ENCODE data around the gene SYT11.

DNA sequence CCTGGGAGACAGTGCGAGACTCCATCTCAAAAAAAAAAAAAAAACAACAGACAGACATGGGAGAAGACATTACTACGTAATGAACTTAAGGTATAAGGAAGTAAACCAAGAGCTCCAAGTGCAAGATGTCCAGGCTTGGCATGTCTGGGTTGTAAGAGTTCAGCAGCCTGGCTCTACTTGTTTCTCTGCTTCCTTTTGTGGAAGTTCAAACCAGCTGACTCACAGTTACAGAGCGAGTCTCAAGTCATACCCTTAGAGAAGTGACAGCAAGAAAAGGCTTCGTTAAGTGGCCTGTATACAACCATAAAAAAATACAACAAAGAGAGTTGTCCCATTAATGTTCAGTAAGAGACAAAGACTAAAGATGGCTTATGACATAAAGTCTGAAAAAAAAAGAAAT is 50.5 kb downstream of the SYT11 start:
- TF ChIP-seq, protein P1, sequence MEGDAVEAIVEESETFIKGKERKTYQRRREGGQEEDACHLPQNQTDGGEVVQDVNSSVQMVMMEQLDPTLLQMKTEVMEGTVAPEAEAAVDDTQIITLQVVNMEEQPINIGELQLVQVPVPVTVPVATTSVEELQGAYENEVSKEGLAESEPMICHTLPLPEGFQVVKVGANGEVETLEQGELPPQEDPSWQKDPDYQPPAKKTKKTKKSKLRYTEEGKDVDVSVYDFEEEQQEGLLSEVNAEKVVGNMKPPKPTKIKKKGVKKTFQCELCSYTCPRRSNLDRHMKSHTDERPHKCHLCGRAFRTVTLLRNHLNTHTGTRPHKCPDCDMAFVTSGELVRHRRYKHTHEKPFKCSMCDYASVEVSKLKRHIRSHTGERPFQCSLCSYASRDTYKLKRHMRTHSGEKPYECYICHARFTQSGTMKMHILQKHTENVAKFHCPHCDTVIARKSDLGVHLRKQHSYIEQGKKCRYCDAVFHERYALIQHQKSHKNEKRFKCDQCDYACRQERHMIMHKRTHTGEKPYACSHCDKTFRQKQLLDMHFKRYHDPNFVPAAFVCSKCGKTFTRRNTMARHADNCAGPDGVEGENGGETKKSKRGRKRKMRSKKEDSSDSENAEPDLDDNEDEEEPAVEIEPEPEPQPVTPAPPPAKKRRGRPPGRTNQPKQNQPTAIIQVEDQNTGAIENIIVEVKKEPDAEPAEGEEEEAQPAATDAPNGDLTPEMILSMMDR (IDR thresholded peaks at IDR 0.05), result no peak
- no peak for TF ChIP-seq ZFX (IDR thresholded peaks at IDR 0.05; ENCODE audit: borderline replicate concordance)

Measured in 22Rv1 (cell line).